H1 (cell line): Measurements from ENCODE around the gene SLC1A2. TPM values are rescaled to one million over a fixed set of nuclear protein-coding genes. Genes with fewer than 3 reads are reported as not detected.

Source experiments
- ATF2 ChIP-seq: IDR thresholded peaks from 2 replicates; pipeline ENCODE4 v1.6.1; 2012; ENCODE audit warnings: low read length, inconsistent platforms
- CTBP2 ChIP-seq: IDR thresholded peaks from 2 replicates; pipeline ENCODE4 v1.7.0; 2011; ENCODE audit warnings: borderline replicate concordance, mild to moderate bottlenecking, moderate library complexity, mixed read lengths, low read length; ENCODE audit not compliant: insufficient read depth, insufficient read length
- KDM4A ChIP-seq: IDR thresholded peaks from one replicate; pipeline ENCODE4 v1.7.1; 2012; ENCODE audit warnings: low read depth, mild to moderate bottlenecking, moderate library complexity, low read length, inconsistent platforms; ENCODE audit not compliant: severe bottlenecking
- RXRA ChIP-seq: IDR thresholded peaks from 2 replicates; pipeline ENCODE4 v1.6.1; 2011; ENCODE audit warnings: low read depth, mild to moderate bottlenecking, low read length, moderate library complexity; ENCODE audit not compliant: insufficient read depth
- SP4 ChIP-seq: IDR thresholded peaks from 2 replicates; pipeline ENCODE4 v1.6.1; 2012; ENCODE audit warnings: low read length, inconsistent platforms
- polyA plus RNA-seq, 7 experiments: library from polyadenylated mRNA; depleted of rRNA in 3 of 7; stranded (reverse) in 5 of 7; unstranded in 2 of 7; fragments of >200 nt in 5 of 7; fragments of 200-250 nt in 2 of 7; gene quantifications; 1 replicate in 5 of 7; 2 replicates in 1 of 7; 4 replicates in 1 of 7; pipeline versions ENCODE4 v1.2.1 to v1.2.3, GENCODE V29; 2011 to 2013; ENCODE audit warnings: missing spikeins in 2 of 7, mixed read lengths in 2 of 7
- total RNA-seq: library from RNA; stranded (reverse); fragmentation: NEBNext Ultra II Directional; extraction: Animal tissue kit (Norgen Biotek cat#: 25700); gene quantifications from 2 replicates; pipeline ENCODE4 v1.2.1, GENCODE V29; 2021

Gene SLC1A2
- total and polyA plus RNA-seq, 2 of the 8 experiments (the other 6 are each of a cell fraction or from before 2014, with no cell fraction given) = 0.57 to 1.2 TPM

DNA sequence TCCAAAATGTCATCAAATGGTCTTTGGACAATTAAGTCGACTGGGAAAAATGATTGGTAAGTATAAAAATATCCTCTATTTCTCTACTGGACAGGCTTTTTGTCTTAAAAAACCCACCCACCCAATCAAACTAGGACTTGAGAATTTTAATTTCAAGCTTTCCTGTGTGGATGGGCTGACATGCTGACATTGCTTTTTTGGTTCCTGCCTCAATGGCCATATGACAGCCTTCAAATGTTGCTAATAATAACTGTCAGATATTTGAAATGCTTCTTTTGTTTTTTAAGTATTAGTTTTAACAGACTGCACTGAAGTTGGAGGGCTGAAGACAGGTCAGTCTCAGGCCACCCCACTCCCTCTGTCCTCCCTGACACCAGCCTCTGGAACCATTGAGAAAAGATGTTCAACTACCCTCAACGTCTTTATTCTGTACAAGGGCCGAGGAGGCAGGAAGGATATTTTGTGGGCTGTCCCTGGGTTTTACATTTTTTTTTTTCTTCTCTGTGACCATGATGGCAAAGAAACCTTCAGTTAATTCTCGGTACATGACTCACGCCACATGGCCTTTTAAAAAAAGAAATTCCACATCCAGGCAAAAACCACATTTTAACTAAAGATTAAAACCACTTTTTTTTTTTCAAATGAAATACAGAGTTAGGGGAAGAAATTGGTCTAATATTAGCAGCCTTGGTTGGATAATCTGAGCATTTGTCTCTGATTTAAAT lies 130.4 kb downstream of the SLC1A2 start (continued):
- TF ChIP-seq KDM4A (no peak), RXRA (no peak), SP4 (no peak), ATF2 (no peak), CTBP2 (no peak)
